Measurements from ENCODE around the gene TOM1L2.

- TF ChIP-seq CTCF (IDR thresholded peaks at IDR 0.05) (peak in 5 of 6 experiments; percentile 42 to 74 (median 58)), POLR2A (IDR thresholded peaks at IDR 0.05) (no peak)
Measured at GRCh38 chr17:17890773-17891759, 81.1 kb downstream of the TOM1L2 start.
